Neural progenitor cell (in vitro differentiated cells): Measurements from ENCODE around the gene GPHN.

ENCODE experiments used
- EZH2 ChIP-seq: fragments of 200-600 bp; sonication (generic); IDR thresholded peaks from 2 replicates; pipeline ENCODE4 v1.6.1; 2017; ENCODE audit warnings: antibody characterized with exemption, mild to moderate bottlenecking, moderate library complexity
- EZH2phosphoT487 ChIP-seq: fragments of 200-600 bp; sonication (generic); IDR thresholded peaks from 2 replicates; pipeline ENCODE4 v1.6.1; 2017; ENCODE audit warnings: antibody characterized with exemption
- TF ChIP-seq, protein P1 (sequence below): fragments of 200-600 bp; sonication (generic); IDR thresholded peaks from 2 replicates; pipeline ENCODE4 v1.5.1; 2017; ENCODE audit warnings: antibody characterized with exemption, mild to moderate bottlenecking

GRCh38 chr14:66982247-66982646, 474.3 kb downstream of the GPHN start:
- no peak for TF ChIP-seq EZH2phosphoT487
- TF ChIP-seq, protein P1, sequence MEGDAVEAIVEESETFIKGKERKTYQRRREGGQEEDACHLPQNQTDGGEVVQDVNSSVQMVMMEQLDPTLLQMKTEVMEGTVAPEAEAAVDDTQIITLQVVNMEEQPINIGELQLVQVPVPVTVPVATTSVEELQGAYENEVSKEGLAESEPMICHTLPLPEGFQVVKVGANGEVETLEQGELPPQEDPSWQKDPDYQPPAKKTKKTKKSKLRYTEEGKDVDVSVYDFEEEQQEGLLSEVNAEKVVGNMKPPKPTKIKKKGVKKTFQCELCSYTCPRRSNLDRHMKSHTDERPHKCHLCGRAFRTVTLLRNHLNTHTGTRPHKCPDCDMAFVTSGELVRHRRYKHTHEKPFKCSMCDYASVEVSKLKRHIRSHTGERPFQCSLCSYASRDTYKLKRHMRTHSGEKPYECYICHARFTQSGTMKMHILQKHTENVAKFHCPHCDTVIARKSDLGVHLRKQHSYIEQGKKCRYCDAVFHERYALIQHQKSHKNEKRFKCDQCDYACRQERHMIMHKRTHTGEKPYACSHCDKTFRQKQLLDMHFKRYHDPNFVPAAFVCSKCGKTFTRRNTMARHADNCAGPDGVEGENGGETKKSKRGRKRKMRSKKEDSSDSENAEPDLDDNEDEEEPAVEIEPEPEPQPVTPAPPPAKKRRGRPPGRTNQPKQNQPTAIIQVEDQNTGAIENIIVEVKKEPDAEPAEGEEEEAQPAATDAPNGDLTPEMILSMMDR: no peak
- no peak for TF ChIP-seq EZH2
